LoVo (cell line): ENCODE measurements around the gene ELL.

ENCODE experiments used
- DNase-seq: peaks from one replicate; pipeline ENCODE4 v3.0.0-alpha.2; 2016; ENCODE audit warnings: low spot score

Gene ELL

GRCh38 chr19:18488838-18489626 lies 32.8 kb downstream of the ELL start:
- no peak for DNase-seq

DNA sequence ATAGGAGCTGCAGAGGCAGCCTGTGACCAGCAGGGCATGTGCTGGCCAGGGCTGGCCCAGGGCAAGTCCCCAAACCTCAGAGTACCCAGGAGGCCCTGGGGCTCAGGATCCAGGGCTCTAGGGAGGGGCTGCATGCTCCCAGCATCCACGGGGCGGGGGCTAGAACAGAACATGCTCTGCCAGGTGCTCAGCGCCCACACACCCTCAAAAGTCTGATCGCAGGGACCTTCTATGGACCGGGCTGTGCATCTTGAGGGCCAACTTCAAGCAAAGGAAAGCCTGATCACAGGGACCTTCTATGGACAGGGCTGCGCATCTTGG lies 33.5 kb downstream of the ELL start:
- no peak for DNase-seq

DNA sequence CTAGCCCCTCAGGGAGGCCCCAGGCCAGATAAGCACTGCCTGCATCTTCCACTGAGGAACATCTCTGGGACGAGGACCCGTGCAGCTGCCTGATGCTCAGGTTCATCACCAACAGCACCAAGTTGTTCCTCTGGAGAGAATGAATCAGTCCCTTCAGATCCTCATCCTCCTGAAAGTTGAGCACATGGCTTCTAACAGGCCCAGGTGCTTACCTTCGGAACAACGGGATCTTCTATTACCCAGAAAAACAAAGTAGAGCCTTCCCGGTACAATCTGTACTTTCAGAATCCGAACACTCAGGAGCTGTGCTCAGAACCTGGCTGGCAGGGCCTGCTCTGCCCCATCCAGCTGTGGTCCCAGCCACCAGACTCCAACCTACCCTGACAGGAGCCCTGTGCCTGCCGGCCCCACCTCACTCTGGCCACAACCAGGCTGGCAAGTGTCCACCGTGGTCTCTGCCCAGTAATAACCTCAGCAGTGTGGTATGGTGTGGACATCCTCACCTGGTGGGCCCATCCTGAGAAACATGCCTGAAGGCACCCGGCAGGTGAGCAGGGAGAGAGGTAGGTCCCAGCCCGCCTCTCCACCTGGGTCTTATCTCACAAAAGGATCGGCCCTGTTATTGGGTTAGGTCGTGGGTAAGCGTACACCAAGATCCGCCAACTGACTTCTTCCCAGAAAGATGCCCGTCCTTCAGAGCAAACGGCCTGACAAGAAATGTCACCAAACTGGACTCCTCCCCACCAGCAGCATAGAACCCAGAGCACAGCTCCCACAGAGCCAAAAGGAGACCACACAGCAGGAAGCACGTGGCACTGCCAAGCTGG lies 34.1 kb downstream of the ELL start:
- DNase-seq, result no peak

- DNase-seq, result no peak
Observed at GRCh38 chr19:18486746-18487145, 35.1 kb downstream of the ELL start.

- DNase-seq, result no peak
Observed at GRCh38 chr19:18484992-18485391, 36.9 kb downstream of the ELL start.

DNA sequence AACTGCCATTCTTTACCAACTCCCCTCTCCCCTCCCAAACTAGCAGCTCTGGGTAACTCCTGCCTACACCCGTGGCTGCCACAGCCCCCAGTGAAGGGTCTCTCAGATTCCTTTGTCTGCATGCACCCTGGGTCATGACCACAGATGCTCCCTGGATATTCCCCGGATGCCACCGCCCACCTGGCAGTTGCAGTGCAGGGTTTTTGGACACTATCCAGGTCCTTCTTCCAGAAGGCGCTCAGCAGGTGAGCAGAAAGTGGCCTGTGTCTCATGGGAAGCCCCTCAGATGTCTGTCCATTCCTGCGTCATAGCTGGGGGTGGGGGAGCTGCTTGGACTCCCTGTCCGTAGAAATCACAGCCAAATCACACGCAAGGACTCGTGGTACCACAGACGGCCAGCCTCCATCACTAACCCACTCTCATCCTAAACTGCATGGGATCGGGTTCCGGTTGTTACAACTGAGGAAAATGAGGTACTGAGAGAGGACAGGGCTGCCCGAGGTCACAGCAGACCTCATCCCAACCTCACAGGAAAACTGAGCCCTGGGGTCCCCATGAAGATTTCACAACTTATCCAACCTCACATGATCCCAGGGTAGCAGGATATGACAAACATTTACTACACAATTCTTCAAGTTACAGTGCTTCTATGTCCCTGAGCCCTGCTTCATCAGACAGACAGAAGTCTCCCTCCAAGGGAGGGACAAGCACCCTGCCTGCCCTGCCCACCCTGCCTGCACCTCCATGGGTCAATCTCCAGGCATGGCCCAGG lies 38.6 kb downstream of the ELL start:
- DNase-seq, result no peak

DNA sequence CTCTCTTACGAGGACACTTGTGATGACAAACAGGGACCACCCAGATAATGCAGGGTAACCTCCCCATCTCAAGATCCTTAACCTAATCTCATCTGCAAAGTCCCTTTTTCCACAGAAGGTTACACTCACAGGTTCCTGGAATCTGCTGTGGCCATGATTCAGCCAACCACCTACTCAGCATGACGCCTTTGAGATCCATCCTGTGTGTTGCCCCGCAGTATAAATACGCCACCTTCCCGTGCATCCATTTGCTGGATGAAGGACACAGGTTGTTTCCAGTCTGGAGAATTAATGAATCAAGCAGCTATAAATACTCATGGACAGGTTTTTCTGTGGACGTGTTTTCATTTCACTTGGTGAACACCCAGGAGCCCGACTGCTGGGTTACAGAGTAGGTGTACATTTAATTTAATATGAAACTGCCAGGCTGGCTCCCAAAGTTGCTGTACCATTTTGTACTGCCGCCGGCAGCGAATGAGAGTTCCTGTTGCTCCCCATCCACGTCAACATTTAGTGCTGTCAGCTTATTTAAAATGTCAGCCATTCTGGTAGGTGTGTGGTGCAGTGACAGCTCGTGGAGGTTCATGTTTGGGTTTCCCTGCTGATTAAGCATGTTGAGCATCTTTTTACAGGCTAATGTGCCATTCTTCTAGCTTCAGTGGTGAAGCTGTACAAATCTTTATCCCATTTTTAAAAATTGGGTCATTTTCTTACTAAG lies 40.2 kb downstream of the ELL start:
- DNase-seq, result no peak

- DNase-seq, result no peak
Observed at GRCh38 chr19:18480006-18480691, 41.7 kb downstream of the ELL start.

GRCh38 chr19:18478545-18479311 lies 43.1 kb downstream of the ELL start:
- no peak for DNase-seq

- no peak for DNase-seq
Observed at GRCh38 chr19:18477974-18478373, 43.9 kb downstream of the ELL start.

- DNase-seq, result no peak
Observed at GRCh38 chr19:18477042-18477779, 44.7 kb downstream of the ELL start.

DNA sequence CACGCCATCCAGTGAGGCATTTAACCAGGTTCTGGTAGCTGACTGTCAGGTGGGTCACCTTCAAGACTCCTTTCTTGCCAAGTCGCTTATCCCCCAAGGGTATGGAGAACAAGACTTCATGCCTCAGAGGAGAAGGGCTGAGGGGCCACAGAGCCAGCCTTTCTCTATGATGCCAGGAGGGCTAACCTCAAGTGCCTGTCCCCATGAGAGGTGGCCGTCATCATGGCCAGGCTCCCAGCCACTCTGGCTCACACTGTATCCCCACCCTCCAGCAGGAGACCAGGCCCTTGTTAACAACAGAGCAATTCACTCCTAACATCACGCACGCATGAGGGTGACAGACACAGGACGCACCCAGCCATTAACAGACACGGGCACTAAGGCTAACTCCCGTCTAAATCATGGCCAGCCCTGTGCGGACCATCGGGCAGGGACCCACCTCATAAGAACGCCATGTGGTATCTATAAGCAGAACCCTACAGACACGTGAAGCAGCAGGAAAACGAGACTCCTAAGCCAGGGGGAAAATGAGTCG lies 45.3 kb downstream of the ELL start:
- DNase-seq, result no peak

DNA sequence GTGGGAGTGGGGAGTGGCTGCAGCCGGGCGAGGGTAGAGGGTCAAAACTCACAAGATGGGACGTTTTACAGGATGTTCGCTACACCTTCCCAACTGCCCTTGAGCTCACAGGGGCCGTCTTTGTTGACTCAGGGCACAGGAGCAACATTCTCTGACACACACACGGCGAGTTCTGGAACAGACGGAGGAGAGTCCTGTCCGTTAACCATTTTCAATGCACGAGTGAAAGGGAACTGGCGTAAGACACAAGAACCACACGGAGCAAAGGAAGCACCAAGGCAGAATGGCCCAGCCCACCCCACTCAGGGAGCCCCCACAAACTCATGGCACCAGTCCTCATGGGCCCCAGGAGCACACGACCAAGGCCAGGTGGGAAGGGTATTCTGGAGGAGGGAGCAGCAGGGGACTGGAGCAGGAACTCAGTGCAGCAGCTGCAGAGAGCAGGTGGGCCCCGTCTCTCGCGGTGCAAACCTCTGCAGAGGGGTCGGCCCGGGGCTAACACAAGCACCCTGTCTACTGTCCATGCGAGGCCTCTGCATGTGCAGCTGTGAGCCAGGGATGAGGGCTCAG lies 46.0 kb downstream of the ELL start:
- no peak for DNase-seq

GRCh38 chr19:18475004-18475453 lies 46.8 kb downstream of the ELL start:
- no peak for DNase-seq

DNA sequence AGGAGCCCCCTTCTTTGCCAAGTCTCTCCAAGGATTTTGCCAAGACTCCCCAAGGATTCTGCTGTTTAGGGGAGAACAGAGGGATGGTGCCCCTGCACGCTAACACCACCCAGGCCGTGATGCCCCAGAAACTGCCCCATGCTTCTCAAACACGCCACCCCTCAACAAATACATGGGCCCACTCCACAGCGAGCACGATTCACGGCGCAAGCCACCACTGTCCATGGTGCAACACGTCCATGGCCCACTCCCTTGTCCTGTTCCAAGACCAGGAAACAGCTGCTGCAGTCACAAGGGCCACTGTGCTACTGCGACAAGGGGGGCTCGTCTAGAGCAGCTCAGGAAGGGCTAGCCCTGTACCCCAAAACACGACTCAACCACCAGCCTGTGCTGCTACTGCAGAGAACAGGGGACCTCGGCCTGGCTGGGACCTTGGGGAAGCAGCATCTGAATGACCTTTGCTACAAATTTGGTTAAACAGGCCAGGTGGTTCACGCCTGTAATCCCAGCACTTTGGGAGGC lies 47.4 kb downstream of the ELL start:
- no peak for DNase-seq

- DNase-seq, result no peak
Observed at GRCh38 chr19:18473706-18474087, 48.2 kb downstream of the ELL start.

DNA sequence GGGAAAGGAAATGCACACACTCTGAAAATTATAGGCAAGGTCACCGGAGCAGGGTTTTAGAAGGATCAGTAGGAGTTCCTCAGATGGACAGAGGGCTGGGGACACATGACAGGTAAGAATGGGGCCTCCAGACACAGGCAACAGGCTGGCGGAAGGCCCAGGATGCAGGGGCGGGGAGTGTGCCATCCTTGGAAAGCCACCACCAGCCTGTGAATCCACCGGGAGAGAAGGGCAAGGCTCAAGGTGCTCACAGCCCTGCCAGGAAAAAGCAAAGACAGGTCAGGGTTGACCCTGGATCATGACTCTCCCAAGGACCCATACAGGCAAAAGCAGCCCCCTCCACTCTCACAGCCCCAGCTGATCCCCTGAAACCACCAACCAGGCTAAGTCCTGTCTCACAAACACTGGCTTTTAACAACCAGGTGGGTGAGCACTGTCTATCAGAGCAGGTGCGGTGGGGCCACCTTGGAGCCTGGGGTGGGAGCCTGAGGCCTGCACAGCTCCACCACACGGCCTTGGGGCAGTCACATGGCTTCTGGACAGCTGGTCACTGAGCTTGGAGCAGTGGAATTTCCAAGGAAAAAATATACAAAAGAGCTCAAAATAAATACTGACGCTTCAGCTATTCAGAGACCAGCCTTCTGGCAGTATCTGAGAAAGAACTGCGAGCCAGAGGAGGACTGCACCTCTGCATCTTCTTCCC lies 48.7 kb downstream of the ELL start:
- no peak for DNase-seq

GRCh38 chr19:18470787-18471186 lies 51.1 kb downstream of the ELL start:
- no peak for DNase-seq
